Small intestine (tissue), 7 donors: ENCODE results near the gene SBK3. TPM values are rescaled to one million over a fixed set of nuclear protein-coding genes. Genes with fewer than 3 reads are reported as not detected.
A peak's percentile ranks its signal among the peaks of the same experiment; 100 is the strongest.

Experiments
- DNase-seq, 2 donors: peaks; one replicate each; pipeline versions ENCODE4 v3.0.0 to v3.0.0-alpha.2; 2013
- FAIRE-seq: peaks from 2 replicates; lab custom pipeline; 2012; peaks lifted over from hg19 to GRCh38; lab: Jason Lieb, UNC
- H3K27ac ChIP-seq, 3 donors: one replicate each; pipeline ENCODE4 v1.5.1; 2013; ENCODE audit warnings: low read length in 2 of 3, mild to moderate bottlenecking in 2 of 3, control low read depth in 1 of 3, inconsistent platforms in 1 of 3, low read depth in 1 of 3, moderate library complexity in 1 of 3
- H3K27me3 ChIP-seq, 3 donors: one replicate each; pipeline ENCODE4 v1.6.1; 2013; ENCODE audit warnings: low read length in 3 of 3, inconsistent platforms in 1 of 3; ENCODE audit not compliant: control insufficient read depth in 3 of 3, insufficient read depth in 3 of 3
- H3K36me3 ChIP-seq, 3 donors: one replicate each; pipeline ENCODE4 v1.6.1; 2013; ENCODE audit warnings: low read length in 3 of 3, inconsistent platforms in 1 of 3, low read depth in 1 of 3, mild to moderate bottlenecking in 1 of 3, moderate library complexity in 1 of 3; ENCODE audit not compliant: control insufficient read depth in 3 of 3, insufficient read depth in 2 of 3
- H3K4me1 ChIP-seq, 3 donors: one replicate each; pipeline ENCODE4 v1.6.1; 2013; ENCODE audit warnings: low read length in 2 of 3, inconsistent platforms in 1 of 3, low read depth in 1 of 3, mild to moderate bottlenecking in 1 of 3, moderate library complexity in 1 of 3; ENCODE audit not compliant: control insufficient read depth in 3 of 3, insufficient read depth in 2 of 3
- H3K4me3 ChIP-seq, 3 donors: one replicate each; pipeline ENCODE4 v1.5.1; 2013; ENCODE audit warnings: low read length in 3 of 3, control low read depth in 1 of 3, inconsistent platforms in 1 of 3, low read depth in 1 of 3, mild to moderate bottlenecking in 1 of 3, moderate library complexity in 1 of 3
- H3K9me3 ChIP-seq, 2 donors: one replicate each; pipeline ENCODE4 v1.6.1; 2013; ENCODE audit warnings: low read depth in 1 of 2, low read length in 1 of 2; ENCODE audit not compliant: control insufficient read depth in 2 of 2, insufficient read depth in 1 of 2
- WGBS, 3 donors: extraction: QIAGEN DNeasy Blood & Tissue Kit; methylation state at CpG; one replicate each; pipeline ENCODE4 v1.1.7; 2013; 5-methylcytosine and 5-hydroxymethylcytosine counted together
- polyA plus RNA-seq, 4 donors: library from polyadenylated mRNA; stranded (reverse) in 3 of 4; unstranded in 1 of 4; fragments of 200-250 nt in 3 of 4; fragments of 120-200 nt in 1 of 4; gene quantifications; one replicate each; pipeline versions ENCODE4 v1.2.1 to v1.2.3, GENCODE V29; 2013
- donor health status: healthy with polysubstance abuse.
- donor health status: control.
- donor health status: control.
- donor health status: Bipolar disorder and iron deficiency.
- donor health status: healthy.

The SBK3 gene
- polyA plus RNA-seq, 4 donors: 0.18 to 0.39 TPM; not detected in 2

DNA sequence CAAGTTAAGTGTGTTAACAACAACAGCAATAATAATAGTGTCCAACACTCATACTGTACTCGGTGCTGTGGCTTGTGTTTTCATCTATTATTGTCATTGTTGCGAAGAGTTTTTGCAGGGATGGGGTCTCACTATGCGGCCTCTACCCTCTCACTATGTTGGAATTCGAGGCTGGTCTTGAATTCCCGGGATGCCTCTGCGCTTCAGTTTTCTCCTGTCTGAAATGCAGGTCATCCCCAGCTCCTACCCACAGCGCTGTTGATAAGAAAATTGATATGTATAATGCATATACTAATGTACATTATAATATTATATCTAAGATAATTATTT lies 4.9 kb upstream of the SBK3 start:
- Histone ChIP-seq H3K4me1 (peaks cover 0 to 7% (median 0%) of the 10 kb centered on the region in 3 donors), H3K36me3 (no peaks in the 10 kb centered on the region), H3K9me3 (no peaks in the 10 kb centered on the region), H3K27me3 (peaks cover 0 to 5% (median 1%) of the 10 kb centered on the region in 3 donors), H3K27ac (no peak overlapping the region), H3K4me3 (no peak overlapping the region)
- DNase-seq (no peak), FAIRE-seq (no peak)
- WGBS, 3 donors: 47 to 70% (median 56%) methylated on average over 7 of the region's 7 CpGs

DNA sequence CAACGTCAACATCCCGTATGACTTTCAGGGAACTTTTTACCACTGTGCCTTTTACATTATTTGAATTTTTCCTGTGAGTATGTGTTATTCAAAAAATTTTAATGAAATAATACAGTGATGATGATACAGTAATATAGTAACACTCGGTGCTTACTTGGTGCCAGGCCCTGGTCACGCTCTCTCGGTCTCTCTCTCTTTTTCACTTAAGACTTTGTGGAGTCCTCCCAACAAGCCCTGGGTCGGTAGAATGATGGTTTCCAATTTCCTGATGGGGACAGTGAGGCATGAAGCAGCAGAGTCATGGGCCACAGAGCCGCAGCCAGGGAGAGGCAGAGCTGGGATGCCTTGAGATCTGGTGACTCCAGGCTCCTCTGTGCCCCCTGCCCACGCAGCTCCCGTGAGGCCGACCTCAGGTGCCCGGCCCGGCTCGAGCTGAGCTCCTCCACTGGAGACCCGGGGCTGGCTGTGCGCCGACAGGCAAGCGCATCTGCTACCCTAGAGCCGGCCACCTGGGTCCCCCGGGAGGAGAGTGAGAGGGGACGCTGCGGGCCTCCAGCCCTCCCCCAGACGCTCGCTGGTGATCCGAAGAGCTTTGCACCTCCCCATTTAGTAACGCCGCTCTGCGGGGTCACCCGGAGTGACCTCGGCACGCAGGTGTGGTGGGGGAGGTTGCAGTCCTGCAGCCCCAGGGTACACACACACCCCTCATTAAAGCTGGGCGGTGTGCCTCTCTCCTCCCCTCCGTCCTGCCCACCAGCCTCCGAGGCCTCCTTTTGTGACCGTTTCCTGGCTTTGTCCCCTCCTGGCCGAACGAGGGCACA lies 4.4 kb upstream of the SBK3 start:
- Histone ChIP-seq H3K4me1 (peaks cover 0 to 7% (median 0%) of the 10 kb centered on the region in 3 donors), H3K9me3 (no peaks in the 10 kb centered on the region), H3K27ac (peak overlapping the region in 2 of 3 donors; percentile 7 to 60), H3K4me3 (peak overlapping the region in 1 of 3 donors; percentile 24), H3K36me3 (no peaks in the 10 kb centered on the region), H3K27me3 (peaks cover 0 to 5% (median 1%) of the 10 kb centered on the region in 3 donors)
- no peak for FAIRE-seq
- WGBS, 3 donors: 7 to 32% (median 28%) methylated on average over 36 of the region's 36 CpGs
- DNase-seq: peak; percentile 21 to 46

GRCh38 chr19:55546822-55547614 lies 1.7 kb upstream of the SBK3 start:
- Histone ChIP-seq H3K4me3 (no peak overlapping the region), H3K27me3 (peaks cover 0 to 8% (median 0%) of the 10 kb centered on the region in 3 donors), H3K9me3 (no peaks in the 10 kb centered on the region), H3K36me3 (no peaks in the 10 kb centered on the region), H3K27ac (peak overlapping the region in 1 of 3 donors; percentile 68), H3K4me1 (peaks cover 0 to 7% (median 0%) of the 10 kb centered on the region in 3 donors)
- WGBS, 3 donors: 46 to 70% (median 58%) methylated on average over 17 of the region's 17 CpGs
- no peak for DNase-seq
- FAIRE-seq: no peak

- Histone ChIP-seq H3K4me1 (peaks cover 0 to 7% (median 0%) of the 10 kb centered on the region in 3 donors), H3K4me3 (no peak overlapping the region), H3K27me3 (peaks cover 0 to 4% (median 0%) of the 10 kb centered on the region in 3 donors), H3K27ac (peak overlapping the region in 1 of 3 donors; percentile 47), H3K36me3 (no peaks in the 10 kb centered on the region), H3K9me3 (no peaks in the 10 kb centered on the region)
- WGBS, 3 donors: 65 to 80% (median 77%) methylated on average over 11 of the region's 11 CpGs
- no peak for DNase-seq
- no peak for FAIRE-seq
Measured at GRCh38 chr19:55546011-55546410, 668 bp upstream of the SBK3 start.

DNA sequence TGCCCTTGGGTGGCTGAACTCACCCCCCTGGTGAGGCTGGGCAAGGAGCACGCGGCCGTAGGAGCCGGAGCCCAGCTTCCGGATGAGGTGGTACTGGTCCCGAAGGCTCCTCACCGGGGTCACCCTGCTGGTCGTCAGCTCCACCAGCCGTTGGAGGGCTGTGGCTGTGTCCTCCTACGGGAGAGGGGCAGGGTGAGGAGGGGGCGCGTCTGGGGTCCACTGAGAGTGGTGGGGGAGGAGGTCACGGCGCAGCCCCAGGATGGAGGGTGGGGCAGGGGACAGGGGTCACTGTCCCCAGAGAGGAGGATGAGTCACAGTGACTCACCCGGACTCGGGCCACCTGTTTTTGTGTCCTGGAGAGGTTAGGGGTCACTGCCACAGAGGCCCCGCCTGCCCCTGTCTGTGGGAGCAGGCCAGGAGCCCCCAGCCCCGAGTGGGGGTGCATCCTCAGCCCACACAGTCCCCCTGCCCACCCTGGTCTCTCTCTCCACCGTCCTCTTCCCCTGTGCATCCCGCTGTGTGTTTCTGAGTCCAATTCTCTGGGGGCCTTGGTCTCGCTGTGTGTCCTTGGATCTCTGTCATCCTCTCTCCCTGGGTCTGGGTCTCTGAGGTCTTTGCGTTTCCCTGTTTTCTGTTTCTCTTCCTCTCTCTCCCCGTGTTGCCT lies 435 bp downstream of the SBK3 start:
- H3K36me3 ChIP-seq: no peaks in the 10 kb centered on the region
- peak in 1 of 2 donors; percentile 26 for DNase-seq
- peaks cover 0 to 3% (median 0%) of the 10 kb centered on the region in 3 donors for H3K4me1 ChIP-seq
- peaks cover 0 to 4% (median 0%) of the 10 kb centered on the region in 3 donors for H3K27me3 ChIP-seq
- no peak overlapping the region for H3K4me3 ChIP-seq
- no peak for FAIRE-seq
- WGBS, 3 donors: 41 to 66% (median 61%) methylated on average over 23 of the region's 23 CpGs
- no peaks in the 10 kb centered on the region for H3K9me3 ChIP-seq
- no peak overlapping the region for H3K27ac ChIP-seq

- DNase-seq (no peak), FAIRE-seq (no peak)
- H3K4me3 ChIP-seq: no peak overlapping the region
- H3K27me3 ChIP-seq: peaks cover 0 to 4% (median 0%) of the 10 kb centered on the region in 3 donors
- no peaks in the 10 kb centered on the region for H3K36me3 ChIP-seq
- H3K27ac ChIP-seq: no peak overlapping the region
- WGBS, 3 donors: 70 to 82% (median 77%) methylated on average over 12 to 15 of the region's 15 CpGs
- H3K4me1 ChIP-seq: no peaks in the 10 kb centered on the region
- H3K9me3 ChIP-seq: no peaks in the 10 kb centered on the region
Measured at GRCh38 chr19:55544014-55544413, 1.3 kb downstream of the SBK3 start.

GRCh38 chr19:55543567-55543966 lies 1.8 kb downstream of the SBK3 start:
- DNase-seq (no peak), FAIRE-seq (no peak)
- no peaks in the 10 kb centered on the region for H3K36me3 ChIP-seq
- no peak overlapping the region for H3K4me3 ChIP-seq
- WGBS, 3 donors: 49 to 68% (median 59%) methylated on average over 5 of the region's 5 CpGs
- H3K27me3 ChIP-seq: peaks cover 0 to 4% (median 0%) of the 10 kb centered on the region in 3 donors
- H3K27ac ChIP-seq: no peak overlapping the region
- H3K9me3 ChIP-seq: no peaks in the 10 kb centered on the region
- H3K4me1 ChIP-seq: no peaks in the 10 kb centered on the region

GRCh38 chr19:55542292-55542855 lies 3.0 kb downstream of the SBK3 start:
- peaks cover 0 to 4% (median 0%) of the 10 kb centered on the region in 3 donors for H3K27me3 ChIP-seq
- H3K4me3 ChIP-seq: no peak overlapping the region
- no peaks in the 10 kb centered on the region for H3K9me3 ChIP-seq
- H3K27ac ChIP-seq: no peak overlapping the region
- no peaks in the 10 kb centered on the region for H3K36me3 ChIP-seq
- FAIRE-seq (no peak), DNase-seq (no peak)
- 86 to 89% (median 89%) methylated on average over 7 of the region's 7 CpGs for WGBS, 3 donors
- H3K4me1 ChIP-seq: no peaks in the 10 kb centered on the region
